GM23338 (cell line): ENCODE measurements around the gene WDR93. TPM values are rescaled to one million over a fixed set of nuclear protein-coding genes. Genes with fewer than 3 reads are reported as not detected.
A peak's percentile ranks its signal among the peaks of the same experiment; 100 is the strongest.

ENCODE experiments used
- ATAC-seq: fragments of 200-7000 bp; cut with Tn5 transposase; 3 replicates; pipeline ENCODE4 v1.9.1; 2020
- DNase-seq: peaks from one replicate; pipeline ENCODE4 v3.0.0-alpha.2; 2015; ENCODE audit warnings: low spot score
- H2AFZ ChIP-seq: fragments of 200-600 bp; sonication (generic); 2 replicates; pipeline ENCODE4 v1.8.0; 2016; ENCODE audit warnings: antibody characterized with exemption, mild to moderate bottlenecking, moderate library complexity
- H3F3A ChIP-seq: fragments of 200-600 bp; sonication (generic); replicated peaks from 2 replicates; pipeline ENCODE4 v1.8.0; 2017; ENCODE audit warnings: antibody characterized with exemption, mixed run types, low read depth
- H3K27ac ChIP-seq: fragments of 200-600 bp; sonication (generic); 2 replicates; pipeline ENCODE4 v1.6.1; 2016; ENCODE audit warnings: low read depth
- H3K27me3 ChIP-seq: fragments of 200-600 bp; sonication (generic); 2 replicates; pipeline ENCODE4 v1.8.0; 2016; ENCODE audit warnings: mild to moderate bottlenecking, mixed run types, moderate library complexity; ENCODE audit not compliant: insufficient read depth
- H3K36me3 ChIP-seq: fragments of 200-600 bp; sonication (generic); 2 replicates; pipeline ENCODE4 v1.8.0; 2016; ENCODE audit warnings: mild to moderate bottlenecking; ENCODE audit not compliant: insufficient read depth
- H3K4me1 ChIP-seq: fragments of 200-600 bp; sonication (generic); 2 replicates; pipeline ENCODE4 v1.8.0; 2016; ENCODE audit warnings: mild to moderate bottlenecking, moderate library complexity; ENCODE audit not compliant: insufficient read depth
- H3K4me2 ChIP-seq: fragments of 200-600 bp; sonication (generic); 2 replicates; pipeline ENCODE4 v1.7.1; 2017; ENCODE audit warnings: mixed run types
- H3K4me3 ChIP-seq: fragments of 200-600 bp; sonication (generic); 2 replicates; pipeline ENCODE4 v1.6.1; 2016; ENCODE audit warnings: mixed run types
- H3K79me2 ChIP-seq: fragments of 200-600 bp; sonication (generic); replicated peaks from 2 replicates; pipeline ENCODE4 v1.8.0; 2017; ENCODE audit warnings: mild to moderate bottlenecking; ENCODE audit not compliant: insufficient read depth
- H3K9me2 ChIP-seq: fragments of 200-600 bp; sonication (generic); 2 replicates; pipeline ENCODE4 v1.8.0; 2017; ENCODE audit not compliant: insufficient read depth
- H4K20me1 ChIP-seq: fragments of 200-600 bp; sonication (generic); replicated peaks from 2 replicates; pipeline ENCODE4 v1.8.0; 2017; ENCODE audit warnings: mild to moderate bottlenecking; ENCODE audit not compliant: insufficient read depth
- H3K27ac Mint-ChIP-seq: 2 replicates; pipeline ENCODE4 v1.8.0; 2020; ENCODE audit warnings: inconsistent platforms, mild to moderate bottlenecking, moderate library complexity, mixed read lengths
- H3K27me3 Mint-ChIP-seq: 3 replicates; pipeline ENCODE4 v1.8.0; 2022; ENCODE audit warnings: low read depth, mild to moderate bottlenecking, moderate library complexity, mixed read lengths, inconsistent platforms; ENCODE audit not compliant: insufficient read depth, poor library complexity
- H3K36me3 Mint-ChIP-seq: 3 replicates; pipeline ENCODE4 v1.8.0; 2021; ENCODE audit warnings: low read depth, mild to moderate bottlenecking, inconsistent platforms, moderate library complexity, mixed read lengths
- H3K4me1 Mint-ChIP-seq: 3 replicates; pipeline ENCODE4 v1.8.0; 2020; ENCODE audit warnings: mild to moderate bottlenecking, inconsistent platforms, mixed read lengths
- H3K4me3 Mint-ChIP-seq: 3 replicates; pipeline ENCODE4 v1.8.0; 2021; ENCODE audit warnings: moderate library complexity, mild to moderate bottlenecking, inconsistent platforms, mixed read lengths
- H3K9me3 Mint-ChIP-seq: 3 replicates; pipeline ENCODE4 v1.8.0; 2020; ENCODE audit warnings: moderate library complexity, mild to moderate bottlenecking, inconsistent platforms, mixed read lengths
- CREB1 ChIP-seq: fragments of 250-450 bp; sonication (Bioruptor Pico); IDR thresholded peaks from 2 replicates; pipeline ENCODE4 v1.5.0; 2020; ENCODE audit warnings: low read depth, mild to moderate bottlenecking, moderate library complexity
- EZH2 ChIP-seq: fragments of 200-600 bp; sonication (generic); IDR thresholded peaks from one replicate; pipeline ENCODE4 v1.8.0; 2017; ENCODE audit warnings: antibody characterized with exemption, mild to moderate bottlenecking, low read depth; ENCODE audit not compliant: unreplicated experiment
- EZH2phosphoT487 ChIP-seq: fragments of 200-600 bp; sonication (generic); IDR thresholded peaks from one replicate; pipeline ENCODE4 v1.8.1; 2018; ENCODE audit warnings: antibody characterized with exemption; ENCODE audit not compliant: unreplicated experiment
- NANOG ChIP-seq: IDR thresholded peaks from 2 replicates; pipeline ENCODE4 v1.6.1; 2016; ENCODE audit warnings: antibody characterized with exemption, borderline replicate concordance
- POLR2AphosphoS5 ChIP-seq: IDR thresholded peaks from 2 replicates; pipeline ENCODE4 v1.6.1; 2016; ENCODE audit warnings: antibody characterized with exemption, low read depth
- ZNF114 ChIP-seq: fragments of 250-450 bp; sonication (Bioruptor Pico); IDR thresholded peaks from 2 replicates; pipeline ENCODE4 v1.5.0; 2020; ENCODE audit warnings: mild to moderate bottlenecking, moderate library complexity
- ZNF331 ChIP-seq: fragments of 250-450 bp; sonication (Bioruptor Pico); IDR thresholded peaks from 2 replicates; pipeline ENCODE4 v1.5.0; 2020; ENCODE audit warnings: low read depth, mild to moderate bottlenecking, moderate library complexity
- polyA plus RNA-seq: library from polyadenylated mRNA; unstranded; fragments of >200 nt; fragmentation: Nextera tagmentation; extraction: Ambion mirVana; gene quantifications from 2 replicates; pipeline ENCODE4 v1.2.1, GENCODE V29; 2016
- total RNA-seq: library from RNA; depleted of rRNA; stranded (reverse); fragments of >200 nt; shearing (Covaris generic); gene quantifications from 2 replicates; pipeline ENCODE4 v1.2.3, GENCODE V29; 2014
- TF ChIP-seq, protein P1 (sequence below): IDR thresholded peaks from one replicate; pipeline ENCODE4 v1.6.1; 2018; ENCODE audit warnings: antibody characterized with exemption; ENCODE audit not compliant: unreplicated experiment
- TF ChIP-seq, protein P2 (sequence below): IDR thresholded peaks from 2 replicates; pipeline ENCODE4 v1.6.1; 2016; ENCODE audit warnings: antibody characterized with exemption

The WDR93 gene
- total and polyA plus RNA-seq, 2 experiments from 2014 or later, result 0.14 TPM; not detected in 1

DNA sequence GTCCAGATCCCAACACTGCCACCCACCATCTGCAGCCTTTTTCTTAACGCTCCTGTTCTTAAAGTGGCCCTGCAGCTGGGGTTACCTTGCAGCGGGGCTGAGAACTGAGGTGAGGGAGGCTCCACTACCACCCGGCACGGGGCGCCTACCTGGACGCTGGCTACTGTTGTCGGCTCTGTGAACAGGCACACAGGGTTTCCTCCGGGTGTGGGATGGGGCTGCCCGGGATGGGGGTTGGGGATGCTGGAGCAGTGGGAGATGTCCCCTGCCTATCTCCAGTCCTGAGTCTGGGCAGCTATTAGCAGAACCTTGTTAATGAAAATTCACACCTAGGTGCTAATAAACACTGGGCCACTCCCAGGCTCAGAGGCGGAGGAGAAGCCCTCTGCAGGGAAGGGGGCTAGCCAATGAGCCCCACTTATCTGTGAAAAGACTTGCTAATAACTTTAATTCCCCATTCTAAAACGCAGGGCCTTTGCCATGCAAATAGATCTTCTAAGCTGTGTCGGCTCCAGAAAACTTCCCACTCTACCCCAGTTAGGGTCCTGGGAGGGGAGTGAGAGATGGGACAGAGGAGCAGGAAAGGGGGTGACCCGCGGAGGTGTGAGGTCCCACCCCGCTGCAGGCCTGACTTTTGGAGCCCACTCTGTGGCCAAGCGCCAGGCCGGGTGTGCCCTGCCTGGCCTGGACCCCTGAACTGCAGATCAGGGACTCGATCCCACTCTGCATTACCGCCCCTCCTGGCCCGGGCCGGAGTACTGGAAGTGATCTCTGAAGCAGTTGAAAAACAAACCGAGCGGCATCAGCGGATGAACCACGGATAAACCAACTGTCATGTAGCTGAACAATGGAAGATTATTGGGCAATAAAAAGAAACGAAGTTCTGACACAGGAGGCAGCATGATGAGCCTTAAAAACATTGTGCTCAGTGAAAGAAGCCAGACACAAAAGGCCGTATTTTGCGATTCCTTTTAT is 57.4 kb downstream of the WDR93 start:
- peak; percentile 5 for ATAC-seq
- peaks cover 10% of the 10 kb centered on the region; the same call in 1 of the 2 replicates for H4K20me1 ChIP-seq
- Mint-ChIP-seq H3K27me3 (peaks cover 23% of the 10 kb centered on the region), H3K4me1 (peaks cover 21% of the 10 kb centered on the region), H3K4me3 (no peak overlapping the region; the same call in 2 of the 3 replicates), H3K36me3 (no peaks in the 10 kb centered on the region), H3K9me3 (no peaks in the 10 kb centered on the region), H3K27ac (no peak overlapping the region)
- H3K27me3 ChIP-seq, result peaks cover 75% of the 10 kb centered on the region
- no peaks in the 10 kb centered on the region for H3K9me2 ChIP-seq
- DNase-seq, result peak; percentile 47
- no peak overlapping the region for H3K27ac ChIP-seq
- H3K4me1 ChIP-seq, result peaks cover 31% of the 10 kb centered on the region
- peak overlapping the region; percentile 83; the same call in 1 of the 2 replicates for H2AFZ ChIP-seq
- H3F3A ChIP-seq, result peaks cover 12% of the 10 kb centered on the region; the same call in 1 of the 2 replicates
- H3K4me2 ChIP-seq, result peak overlapping the region; percentile 79
- TF ChIP-seq NANOG (0 out of 2 replicates have a peak, but pooled peaks have one; percentile 11), EZH2 (no peak)
- TF ChIP-seq, protein P1, sequence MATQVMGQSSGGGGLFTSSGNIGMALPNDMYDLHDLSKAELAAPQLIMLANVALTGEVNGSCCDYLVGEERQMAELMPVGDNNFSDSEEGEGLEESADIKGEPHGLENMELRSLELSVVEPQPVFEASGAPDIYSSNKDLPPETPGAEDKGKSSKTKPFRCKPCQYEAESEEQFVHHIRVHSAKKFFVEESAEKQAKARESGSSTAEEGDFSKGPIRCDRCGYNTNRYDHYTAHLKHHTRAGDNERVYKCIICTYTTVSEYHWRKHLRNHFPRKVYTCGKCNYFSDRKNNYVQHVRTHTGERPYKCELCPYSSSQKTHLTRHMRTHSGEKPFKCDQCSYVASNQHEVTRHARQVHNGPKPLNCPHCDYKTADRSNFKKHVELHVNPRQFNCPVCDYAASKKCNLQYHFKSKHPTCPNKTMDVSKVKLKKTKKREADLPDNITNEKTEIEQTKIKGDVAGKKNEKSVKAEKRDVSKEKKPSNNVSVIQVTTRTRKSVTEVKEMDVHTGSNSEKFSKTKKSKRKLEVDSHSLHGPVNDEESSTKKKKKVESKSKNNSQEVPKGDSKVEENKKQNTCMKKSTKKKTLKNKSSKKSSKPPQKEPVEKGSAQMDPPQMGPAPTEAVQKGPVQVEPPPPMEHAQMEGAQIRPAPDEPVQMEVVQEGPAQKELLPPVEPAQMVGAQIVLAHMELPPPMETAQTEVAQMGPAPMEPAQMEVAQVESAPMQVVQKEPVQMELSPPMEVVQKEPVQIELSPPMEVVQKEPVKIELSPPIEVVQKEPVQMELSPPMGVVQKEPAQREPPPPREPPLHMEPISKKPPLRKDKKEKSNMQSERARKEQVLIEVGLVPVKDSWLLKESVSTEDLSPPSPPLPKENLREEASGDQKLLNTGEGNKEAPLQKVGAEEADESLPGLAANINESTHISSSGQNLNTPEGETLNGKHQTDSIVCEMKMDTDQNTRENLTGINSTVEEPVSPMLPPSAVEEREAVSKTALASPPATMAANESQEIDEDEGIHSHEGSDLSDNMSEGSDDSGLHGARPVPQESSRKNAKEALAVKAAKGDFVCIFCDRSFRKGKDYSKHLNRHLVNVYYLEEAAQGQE, result no peak
- H3K4me3 ChIP-seq, result peak overlapping the region; percentile 55
- no peaks in the 10 kb centered on the region for H3K79me2 ChIP-seq
- H3K36me3 ChIP-seq, result no peaks in the 10 kb centered on the region; the same call in 1 of the 2 replicates

DNA sequence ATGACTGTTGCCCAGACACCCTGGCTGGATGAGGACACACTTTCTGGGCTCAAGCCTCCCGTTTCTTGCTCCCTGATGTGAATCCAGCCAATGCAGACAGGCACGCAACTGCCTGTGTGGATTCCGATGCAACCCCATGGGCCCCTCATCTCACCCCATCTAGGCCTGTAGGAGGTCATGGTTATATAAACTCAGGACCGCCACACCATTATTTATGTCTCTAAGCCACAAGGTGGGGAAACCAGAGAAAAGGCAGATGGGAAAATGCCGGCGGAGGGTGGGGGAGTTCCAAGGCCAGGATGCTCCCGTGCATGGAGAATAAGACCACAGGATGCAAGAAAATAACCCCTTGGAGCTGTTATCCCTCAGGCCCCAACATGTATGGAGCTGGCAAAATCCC is 58.4 kb downstream of the WDR93 start:
- no peak for ATAC-seq
- peaks cover 31% of the 10 kb centered on the region for H3K4me1 ChIP-seq
- peaks cover 21% of the 10 kb centered on the region for H3K27me3 Mint-ChIP-seq
- H3K27ac ChIP-seq, result no peak overlapping the region
- H3K36me3 Mint-ChIP-seq, result no peaks in the 10 kb centered on the region
- TF ChIP-seq CREB1 (CRISPR knock-in tag) (no peak), EZH2phosphoT487 (no peak), EZH2 (no peak), ZNF114 (CRISPR knock-in tag) (no peak), ZNF331 (CRISPR knock-in tag) (no peak), NANOG (no peak), POLR2AphosphoS5 (no peak)
- TF ChIP-seq, protein P1, result no peak
- TF ChIP-seq, protein P2, sequence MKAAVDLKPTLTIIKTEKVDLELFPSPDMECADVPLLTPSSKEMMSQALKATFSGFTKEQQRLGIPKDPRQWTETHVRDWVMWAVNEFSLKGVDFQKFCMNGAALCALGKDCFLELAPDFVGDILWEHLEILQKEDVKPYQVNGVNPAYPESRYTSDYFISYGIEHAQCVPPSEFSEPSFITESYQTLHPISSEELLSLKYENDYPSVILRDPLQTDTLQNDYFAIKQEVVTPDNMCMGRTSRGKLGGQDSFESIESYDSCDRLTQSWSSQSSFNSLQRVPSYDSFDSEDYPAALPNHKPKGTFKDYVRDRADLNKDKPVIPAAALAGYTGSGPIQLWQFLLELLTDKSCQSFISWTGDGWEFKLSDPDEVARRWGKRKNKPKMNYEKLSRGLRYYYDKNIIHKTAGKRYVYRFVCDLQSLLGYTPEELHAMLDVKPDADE, result no peak
- H3K4me2 ChIP-seq, result 0 out of 2 replicates have a peak overlapping the region, but pooled peaks have one; percentile 79
- peaks cover 10% of the 10 kb centered on the region; the same call in 1 of the 2 replicates for H4K20me1 ChIP-seq
- peaks cover 21% of the 10 kb centered on the region for H3K4me1 Mint-ChIP-seq
- H3F3A ChIP-seq, result peaks cover 12% of the 10 kb centered on the region; the same call in 1 of the 2 replicates
- no peaks in the 10 kb centered on the region for H3K9me3 Mint-ChIP-seq
- no peaks in the 10 kb centered on the region for H3K9me2 ChIP-seq
- H3K27me3 ChIP-seq, result peaks cover 81% of the 10 kb centered on the region
- no peaks in the 10 kb centered on the region for H3K79me2 ChIP-seq
- no peak for DNase-seq
- no peak overlapping the region for H3K27ac Mint-ChIP-seq
- no peak overlapping the region for H2AFZ ChIP-seq
- H3K36me3 ChIP-seq, result no peaks in the 10 kb centered on the region; the same call in 1 of the 2 replicates
- H3K4me3 Mint-ChIP-seq, result no peak overlapping the region; the same call in 2 of the 3 replicates
- H3K4me3 ChIP-seq, result no peak overlapping the region
